ENCODE measurements around the gene TMEM245. TPM values are rescaled to one million over a fixed set of nuclear protein-coding genes. Genes with fewer than 3 reads are reported as not detected.
"Not testable (repeated sequence)": the region's sequence is repeated elsewhere in the genome, so short reads cannot be mapped to it uniquely, and the experiment has no call there.

TMEM245 gene
- total RNA-seq, 1 experiment from 2014 or later, result 45.5 TPM

DNA sequence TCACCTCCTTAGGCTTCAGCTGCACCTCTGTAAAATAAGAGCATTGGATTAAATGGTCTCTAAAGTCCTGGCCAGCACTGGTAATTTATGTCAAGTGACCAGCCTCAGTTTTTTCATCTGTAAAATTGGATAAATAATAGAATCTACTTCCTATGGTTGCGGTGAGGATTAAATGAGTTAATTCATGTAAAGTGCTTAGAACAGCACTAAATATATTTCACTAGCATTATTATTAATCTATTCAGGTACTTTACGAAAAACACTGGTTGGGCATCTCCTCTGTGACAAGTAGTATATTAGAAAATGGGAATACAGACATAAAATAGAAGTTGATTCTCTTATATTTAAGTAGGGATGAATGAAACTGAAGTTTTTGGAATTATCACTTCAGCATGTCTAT lies 13.8 kb upstream of the TMEM245 start:
- DNase-seq (ENCODE audit: low spot score), result no peak

GRCh38 chr9:109132567-109133021 lies 12.8 kb upstream of the TMEM245 start:
- DNase-seq (ENCODE audit: low spot score), result no peak

DNA sequence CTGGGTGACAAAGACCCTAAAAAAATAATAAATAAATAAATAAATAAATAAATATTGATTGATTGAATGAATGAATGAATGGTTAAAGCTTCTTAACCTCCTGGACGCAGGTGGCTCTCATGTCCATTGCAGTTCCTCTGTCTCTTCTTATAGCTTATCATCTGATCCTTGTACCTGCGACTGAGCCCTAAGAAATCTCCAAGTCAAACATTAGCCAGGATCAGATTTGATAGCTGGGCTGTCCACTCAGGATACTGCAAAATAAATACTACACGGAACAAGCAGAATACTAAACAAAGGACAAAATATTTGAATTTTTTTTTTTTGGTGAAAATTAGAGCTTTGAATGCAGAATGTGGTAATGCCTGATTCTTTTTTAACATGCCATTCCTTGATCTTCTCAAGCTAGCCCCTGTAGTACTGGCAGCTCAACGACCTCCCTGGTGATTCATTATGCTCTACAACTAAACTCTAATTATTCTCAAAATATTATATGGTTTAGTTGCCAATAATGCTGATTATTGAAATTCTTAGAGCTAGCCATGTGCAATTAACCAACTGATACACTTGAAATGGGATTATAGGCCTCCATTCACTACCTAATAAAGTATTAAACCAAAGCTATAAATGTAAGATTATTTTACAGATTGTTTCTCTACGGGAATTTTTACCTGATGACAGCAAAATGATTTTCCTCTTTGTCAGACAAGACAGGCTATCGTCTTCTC lies 9.9 kb upstream of the TMEM245 start:
- DNase-seq (ENCODE audit: low spot score), result no peak

DNA sequence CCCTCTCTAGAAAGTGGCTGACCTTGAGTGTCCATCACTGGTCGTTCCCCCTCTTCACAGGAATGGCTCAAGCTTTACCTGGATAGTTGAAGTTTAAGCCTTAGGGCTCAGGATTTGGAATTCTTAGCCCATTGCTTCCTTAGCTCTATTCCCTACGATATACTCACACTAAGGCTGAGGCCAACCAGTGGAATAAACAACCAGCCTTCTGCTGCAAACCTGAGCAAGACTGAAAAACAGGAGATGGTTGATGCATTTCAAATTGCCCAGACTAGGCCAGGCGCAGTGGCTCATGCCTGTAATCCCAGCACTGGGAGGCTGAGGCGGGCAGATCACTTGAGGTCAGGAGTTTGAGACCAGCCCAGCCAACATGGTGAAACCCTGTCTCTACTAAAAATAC lies 6.9 kb upstream of the TMEM245 start:
- not testable (repeated sequence) for DNase-seq (ENCODE audit: low spot score)

GRCh38 chr9:109124121-109124520 lies 4.4 kb upstream of the TMEM245 start:
- DNase-seq (ENCODE audit: low spot score), result no peak

DNA sequence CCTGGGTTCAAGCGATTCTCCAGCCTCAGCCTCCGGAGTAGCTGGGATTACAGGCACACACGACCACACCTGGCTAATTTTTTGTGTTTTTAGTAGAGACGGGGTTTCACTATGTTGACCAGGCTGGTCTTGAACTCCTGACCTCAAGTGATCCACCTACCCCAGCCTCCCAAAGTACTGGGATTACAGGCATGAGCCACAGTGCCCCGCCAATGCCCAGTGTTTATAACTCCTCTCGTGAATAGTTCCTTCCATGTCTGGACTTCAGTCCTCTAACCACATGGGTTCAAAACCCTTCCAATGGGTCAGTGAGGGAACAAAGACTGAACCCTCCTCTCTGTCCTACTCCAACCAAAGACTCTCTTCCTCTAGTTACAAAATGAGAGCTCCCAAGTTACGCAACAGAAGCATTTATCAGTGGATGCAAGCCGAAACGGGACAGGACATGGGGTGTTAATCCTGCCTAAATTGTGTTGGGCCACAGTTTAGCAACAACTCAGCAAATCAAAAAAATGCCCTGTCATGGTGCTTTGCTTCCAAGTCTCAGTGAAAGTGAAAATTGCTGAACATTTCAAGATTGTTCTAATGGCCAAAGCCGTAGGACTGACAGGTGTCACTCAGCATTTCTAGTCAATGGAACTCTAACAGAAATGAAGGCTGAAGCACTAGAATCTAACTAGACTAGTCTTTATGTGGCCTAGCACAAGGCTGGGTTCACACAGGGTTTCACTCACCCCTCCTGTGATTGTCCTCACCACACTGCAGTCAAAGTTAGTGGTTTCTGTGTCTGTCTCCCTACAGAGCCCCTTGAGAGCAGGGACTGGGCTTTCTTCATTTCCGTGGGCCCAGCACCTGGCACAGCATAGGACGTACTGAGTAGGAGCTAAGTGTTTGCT lies 3.2 kb upstream of the TMEM245 start:
- DNase-seq (ENCODE audit: low spot score), result no peak

- no peak for DNase-seq (ENCODE audit: low spot score)
Measured at GRCh38 chr9:109121232-109121796, 1.6 kb upstream of the TMEM245 start.

DNA sequence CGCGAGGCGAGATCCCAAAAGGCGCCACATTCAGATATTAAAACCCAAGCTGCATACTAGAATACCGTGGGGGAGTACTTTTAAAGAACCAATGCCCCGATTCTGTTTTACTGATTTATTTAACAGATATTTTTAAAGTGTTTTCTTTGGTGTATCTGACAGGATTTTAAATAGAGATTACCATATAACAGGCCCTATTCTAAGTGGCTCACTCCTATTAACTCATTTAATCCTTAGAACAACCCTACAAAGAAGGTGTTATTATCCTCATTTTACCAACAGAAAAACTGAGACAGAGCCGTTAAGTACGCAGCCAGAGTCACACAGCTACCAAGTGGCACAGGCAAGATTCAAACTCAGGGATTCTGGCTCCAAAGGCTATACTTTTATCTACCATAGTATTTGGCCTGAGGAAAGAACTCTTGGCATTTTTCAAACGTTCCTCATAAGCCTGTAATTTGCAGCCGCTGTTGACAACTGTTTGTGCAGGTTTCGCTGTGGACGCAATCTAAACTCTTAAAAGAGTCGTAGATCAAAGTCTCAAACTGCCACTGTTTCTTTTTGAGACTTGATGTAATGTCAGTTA lies 550 bp upstream of the TMEM245 start:
- DNase-seq (ENCODE audit: low spot score), result no peak

GRCh38 chr9:109118808-109119438 lies 824 bp downstream of the TMEM245 start:
- DNase-seq (ENCODE audit: low spot score), result peak; percentile 15

DNA sequence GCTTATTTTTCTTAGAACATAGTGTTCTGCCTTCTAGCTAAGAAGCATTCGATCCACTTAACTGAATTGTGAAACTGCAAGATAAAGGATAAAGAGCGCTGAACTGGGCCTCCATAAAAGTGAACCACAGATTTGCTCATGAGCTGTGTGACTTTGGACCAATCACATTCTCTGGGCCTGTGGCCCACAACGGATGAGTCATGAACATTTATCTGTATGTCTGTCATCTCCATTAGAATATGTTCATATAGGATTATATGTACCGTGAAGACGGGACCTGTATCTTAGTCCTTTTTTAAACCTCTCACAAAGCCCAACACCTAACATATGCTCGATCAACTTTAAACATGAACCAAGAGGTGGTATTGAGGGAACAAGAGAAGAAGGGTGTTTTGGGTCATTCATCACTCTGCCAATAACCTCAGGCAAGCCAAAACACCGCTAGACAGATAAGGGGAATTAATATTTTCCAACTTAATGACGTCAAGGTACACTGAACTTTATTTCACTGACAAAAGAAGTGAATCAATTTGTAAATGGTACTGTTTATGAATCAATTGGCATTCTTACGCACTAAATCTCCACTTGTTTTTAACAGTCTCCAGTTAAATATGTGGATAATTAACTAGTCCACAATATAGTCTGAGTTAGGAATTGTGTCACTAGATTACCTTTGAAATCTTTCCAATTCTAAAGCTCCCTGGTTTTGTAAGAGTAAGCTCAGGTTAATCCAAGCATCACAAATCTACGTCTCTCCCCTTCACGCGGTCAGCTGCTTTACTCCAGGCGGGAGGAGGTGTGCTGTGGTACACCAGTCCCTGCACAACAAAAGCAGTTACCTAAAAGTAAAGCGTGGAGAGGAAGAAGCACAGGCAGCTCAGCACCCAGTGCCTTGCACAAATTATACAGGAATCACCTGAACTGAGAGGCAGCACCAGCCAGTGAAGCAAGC lies 1.6 kb downstream of the TMEM245 start:
- peak; percentile 85 for DNase-seq (ENCODE audit: low spot score)

DNA sequence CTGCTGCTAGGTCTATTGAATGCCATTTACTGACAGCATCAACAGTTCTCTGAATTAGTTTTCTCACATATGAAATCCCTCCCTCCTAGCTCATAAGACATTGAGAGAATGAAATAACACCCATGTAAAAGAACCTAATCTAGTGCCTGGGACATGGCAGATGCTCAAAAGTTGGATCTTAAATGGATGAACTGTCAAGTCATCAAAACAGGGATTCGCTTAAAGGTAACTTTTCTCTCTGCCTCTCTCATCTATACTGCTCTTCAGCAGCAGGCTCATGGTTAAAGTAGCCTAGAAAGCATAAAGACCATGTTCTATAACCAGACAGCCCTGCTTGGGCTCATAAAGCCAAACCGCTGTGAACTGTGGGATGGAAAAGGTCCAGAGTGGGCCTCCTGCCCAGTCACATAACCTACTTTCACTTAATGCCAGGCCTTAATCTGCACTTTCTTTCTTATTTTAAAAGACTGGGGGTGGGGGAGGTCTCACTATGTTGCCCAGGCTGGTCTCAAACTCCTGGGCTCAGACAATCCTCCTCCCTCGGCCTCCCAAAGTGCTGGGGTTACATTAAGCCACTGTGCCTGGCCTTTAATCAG lies 3.7 kb downstream of the TMEM245 start:
- no peak for DNase-seq (ENCODE audit: low spot score)

GRCh38 chr9:109114670-109115069 lies 5.1 kb downstream of the TMEM245 start:
- peak; percentile 15 for DNase-seq (ENCODE audit: low spot score)

- DNase-seq (ENCODE audit: low spot score), result no peak
Measured at GRCh38 chr9:109113892-109114609, 5.7 kb downstream of the TMEM245 start.

- no peak for DNase-seq (ENCODE audit: low spot score)
Measured at GRCh38 chr9:109113254-109113653, 6.5 kb downstream of the TMEM245 start.

GRCh38 chr9:109110329-109111021 lies 9.3 kb downstream of the TMEM245 start:
- DNase-seq (ENCODE audit: low spot score), result peak; percentile 79

GRCh38 chr9:109109967-109110328 lies 9.8 kb downstream of the TMEM245 start:
- DNase-seq (ENCODE audit: low spot score), result no peak

GRCh38 chr9:109108318-109108717 lies 11.4 kb downstream of the TMEM245 start:
- peak; percentile 32 for DNase-seq (ENCODE audit: low spot score)

GRCh38 chr9:109107402-109108240 lies 12.1 kb downstream of the TMEM245 start:
- peak; percentile 85 for DNase-seq (ENCODE audit: low spot score)

All from A172 (cell line).